ENCODE measurements around the gene KPNA1. TPM values are rescaled to one million over a fixed set of nuclear protein-coding genes. Genes with fewer than 3 reads are reported as not detected.

KPNA1 gene
- total RNA-seq, 4 donors from 2014 or later: 30.0 to 38.1 (median 34.5) TPM

GRCh38 chr3:122466701-122467240 is 48.0 kb downstream of the KPNA1 start:
- Histone ChIP-seq H3K27me3 (no peaks in the 10 kb centered on the region), H3K36me3 (peaks cover 2 to 56% (median 9%) of the 10 kb centered on the region in 3 donors), H3K4me1 (no peaks in the 10 kb centered on the region), H3K4me3 (no peak overlapping the region), H3K27ac (no peak overlapping the region), H3K9me3 (no peaks in the 10 kb centered on the region)
- no peak for DNase-seq
- intact Hi-C loops (cut with DNase I): no loop called here
- 94 to 100% methylated on average over 3 of the region's 3 CpGs for WGBS, 2 donors
- TF ChIP-seq CTCF (IDR thresholded peaks at IDR 0.05): no peak
- no peak for TF ChIP-seq POLR2A (IDR thresholded peaks at IDR 0.05)

- TF ChIP-seq POLR2A (IDR thresholded peaks at IDR 0.05): no peak
- no peak for TF ChIP-seq CTCF (IDR thresholded peaks at IDR 0.05)
- Histone ChIP-seq H3K27me3 (no peaks in the 10 kb centered on the region), H3K9me3 (no peaks in the 10 kb centered on the region), H3K36me3 (peaks cover 2 to 76% (median 9%) of the 10 kb centered on the region in 3 donors), H3K4me3 (no peak overlapping the region), H3K27ac (no peak overlapping the region), H3K4me1 (no peaks in the 10 kb centered on the region)
- intact Hi-C loops (cut with DNase I): no loop called here
- DNase-seq: no peak
- 95 to 100% methylated on average over 1 of the region's 1 CpG for WGBS, 2 donors
These were observed 50.1 kb downstream of the KPNA1 start for GRCh38 chr3:122464659-122465058.

GRCh38 chr3:122462406-122462805 is 52.3 kb downstream of the KPNA1 start:
- 91 to 97% methylated on average over 1 of the region's 1 CpG for WGBS, 2 donors

GRCh38 chr3:122461806-122462205 is 52.9 kb downstream of the KPNA1 start:
- H3K4me1 ChIP-seq: no peaks in the 10 kb centered on the region
- H3K9me3 ChIP-seq: no peaks in the 10 kb centered on the region
- no peak for TF ChIP-seq CTCF (IDR thresholded peaks at IDR 0.05)
- TF ChIP-seq POLR2A (IDR thresholded peaks at IDR 0.05): no peak
- intact Hi-C loops (cut with DNase I): no loop called here
- H3K27me3 ChIP-seq: no peaks in the 10 kb centered on the region
- DNase-seq: no peak
- H3K36me3 ChIP-seq: peaks cover 2 to 93% (median 9%) of the 10 kb centered on the region in 3 donors
- no peak overlapping the region for H3K4me3 ChIP-seq
- H3K27ac ChIP-seq: no peak overlapping the region
- WGBS, 2 donors: 78% methylated on average over 3 of the region's 3 CpGs

More at GRCh38 chr3:122462406-122462805, 52.3 kb downstream of the KPNA1 start:
- no peak for DNase-seq
- Histone ChIP-seq H3K9me3 (no peaks in the 10 kb centered on the region), H3K4me1 (no peaks in the 10 kb centered on the region), H3K27ac (no peak overlapping the region), H3K36me3 (peaks cover 2 to 93% (median 9%) of the 10 kb centered on the region in 3 donors), H3K4me3 (no peak overlapping the region), H3K27me3 (no peaks in the 10 kb centered on the region)
- no peak for TF ChIP-seq POLR2A (IDR thresholded peaks at IDR 0.05)
- no peak for TF ChIP-seq CTCF (IDR thresholded peaks at IDR 0.05)
- intact Hi-C loops (cut with DNase I): no loop called here

- peak in 4 of 6 experiments; percentile 13 to 55 (median 42) for TF ChIP-seq CTCF (IDR thresholded peaks at IDR 0.05)
- no peak for TF ChIP-seq POLR2A (IDR thresholded peaks at IDR 0.05)
- DNase-seq: no peak
- intact Hi-C loops (cut with DNase I): no loop called here
- Histone ChIP-seq H3K9me3 (no peaks in the 10 kb centered on the region), H3K27me3 (no peaks in the 10 kb centered on the region), H3K4me3 (no peak overlapping the region), H3K36me3 (peaks cover 2 to 97% (median 6%) of the 10 kb centered on the region in 3 donors), H3K4me1 (no peaks in the 10 kb centered on the region), H3K27ac (no peak overlapping the region)
- WGBS, 2 donors: 53 to 57% methylated on average over 4 of the region's 4 CpGs
These were observed 55.7 kb downstream of the KPNA1 start for GRCh38 chr3:122458992-122459391.

Data from esophagus squamous epithelium (tissue), 5 donors.